ENCODE measurements around the gene KRTAP4-5. TPM values are rescaled to one million over a fixed set of nuclear protein-coding genes. Genes with fewer than 3 reads are reported as not detected.
"Not testable (repeated sequence)": the region's sequence is repeated elsewhere in the genome, so short reads cannot be mapped to it uniquely, and the experiment has no call there.

Gene KRTAP4-5
- polyA plus RNA-seq, 1 donor (not counting 4 experiments of a cell fraction or from before 2014, with no cell fraction given) = not detected

DNA sequence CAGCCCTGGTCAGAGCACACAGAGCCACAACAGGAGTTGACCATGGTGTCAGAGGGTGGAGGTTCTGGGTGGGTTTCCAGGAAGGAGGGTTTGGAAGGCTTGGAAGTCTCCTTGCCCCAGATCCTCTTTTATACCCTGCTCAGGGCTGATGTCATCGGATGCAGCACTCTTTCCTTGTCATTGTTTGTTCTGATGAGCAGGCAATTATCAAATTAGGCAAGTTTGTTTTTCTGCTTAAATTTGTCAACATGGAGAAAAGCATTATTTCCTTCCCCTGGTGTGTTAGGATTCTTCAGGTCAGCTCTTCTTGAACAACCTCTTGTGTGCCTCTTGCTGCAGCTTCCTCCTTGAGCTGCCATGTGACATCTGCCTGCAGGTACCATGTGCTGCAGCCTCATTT, 11.0 kb upstream of the KRTAP4-5 start, which contains the start of gene KRTAP4-4:
TSS of gene KRTAP4-4 (minus strand) at position 101 of the 400 bp plus-strand sequence. CDS start at position 44, 57 bp downstream.
- FAIRE-seq = no peak
- dilution Hi-C loops (cut with MboI; ENCODE audit: extremely low pct_ligation_motif_present, low sequenced_read_pairs) = no loop called here
- Histone ChIP-seq H3K4me1 (ENCODE audit: control insufficient read depth, extremely low read depth, insufficient read depth, low read length) (no peaks in the 10 kb centered on the region), H3K36me3 (ENCODE audit: control insufficient read depth in 2 of 2, extremely low read depth in 1 of 2, insufficient read depth in 2 of 2, low read length in 2 of 2) (no peaks in the 10 kb centered on the region), H3K4me2 (ENCODE audit: control insufficient read depth, extremely low read depth, insufficient read depth, low read depth, low read length) (no peak within 1 kb of the TSS), H3K27me3 (ENCODE audit: control insufficient read depth, extremely low read depth, insufficient read depth, low read length) (no peaks in the 10 kb centered on the region), H3K9me3 (ENCODE audit: control insufficient read depth, low read depth, low read length) (no peaks in the 10 kb centered on the region), H3K79me2 (ENCODE audit: control insufficient read depth, insufficient read depth, low read length) (no peaks in the 10 kb centered on the region), H4K20me1 (ENCODE audit: control insufficient read depth, extremely low read depth, insufficient read depth, low read length) (no peaks in the 10 kb centered on the region), H3K9me1 (ENCODE audit: control insufficient read depth, extremely low read depth, insufficient read depth, low read length) (no peaks in the 10 kb centered on the region), H2AFZ (ENCODE audit: control insufficient read depth, low read length) (no peak within 1 kb of the TSS), H3K27ac (ENCODE audit: control insufficient read depth, insufficient read depth, low read length) (no peak within 1 kb of the TSS), H3K4me3 (ENCODE audit: control insufficient read depth in 2 of 3, extremely low read depth in 1 of 3, insufficient read depth in 2 of 3, low read depth in 1 of 3, low read length in 3 of 3) (no peak within 1 kb of the TSS), H3K9ac (ENCODE audit: control insufficient read depth, extremely low read depth, insufficient read depth, low read length) (no peak within 1 kb of the TSS)
- no peak for DNase-seq (ENCODE audit: low read depth, low spot score)
- TF ChIP-seq EZH2 (IDR thresholded peaks at IDR 0.05; ENCODE audit: low read length) (no peak), CTCF (optimal IDR thresholded peaks at IDR 0.05 in 1 of 3, IDR thresholded peaks at IDR 0.05 in 1 of 3, conservative IDR thresholded peaks at IDR 0.05 in 1 of 3; ENCODE audit: extremely low read depth in 1 of 3, insufficient read depth in 2 of 3, low read length in 3 of 3) (no peak)

- H3K9me1 ChIP-seq (ENCODE audit: control insufficient read depth, extremely low read depth, insufficient read depth, low read length); H3K4me2 ChIP-seq (ENCODE audit: control insufficient read depth, extremely low read depth, insufficient read depth, low read depth, low read length); H3K36me3 ChIP-seq (ENCODE audit: control insufficient read depth in 2 of 2, extremely low read depth in 1 of 2, insufficient read depth in 2 of 2, low read length in 2 of 2); H3K79me2 ChIP-seq (ENCODE audit: control insufficient read depth, insufficient read depth, low read length); H3K27me3 ChIP-seq (ENCODE audit: control insufficient read depth, extremely low read depth, insufficient read depth, low read length); FAIRE-seq; H3K27ac ChIP-seq (ENCODE audit: control insufficient read depth, insufficient read depth, low read length); H2AFZ ChIP-seq (ENCODE audit: control insufficient read depth, low read length); H3K4me1 ChIP-seq (ENCODE audit: control insufficient read depth, extremely low read depth, insufficient read depth, low read length); H3K4me3 ChIP-seq (ENCODE audit: control insufficient read depth in 2 of 3, extremely low read depth in 1 of 3, insufficient read depth in 2 of 3, low read depth in 1 of 3, low read length in 3 of 3); H3K9me3 ChIP-seq (ENCODE audit: control insufficient read depth, low read depth, low read length); dilution Hi-C loops (cut with MboI; ENCODE audit: extremely low pct_ligation_motif_present, low sequenced_read_pairs); H3K9ac ChIP-seq (ENCODE audit: control insufficient read depth, extremely low read depth, insufficient read depth, low read length); DNase-seq (ENCODE audit: low read depth, low spot score); H4K20me1 ChIP-seq (ENCODE audit: control insufficient read depth, extremely low read depth, insufficient read depth, low read length): not testable (repeated sequence)
Measured at GRCh38 chr17:41160190-41160589, 10.6 kb upstream of the KRTAP4-5 start.

- Histone ChIP-seq H3K27ac (ENCODE audit: control insufficient read depth, insufficient read depth, low read length) (no peak overlapping the region), H3K4me2 (ENCODE audit: control insufficient read depth, extremely low read depth, insufficient read depth, low read depth, low read length) (no peak overlapping the region), H4K20me1 (ENCODE audit: control insufficient read depth, extremely low read depth, insufficient read depth, low read length) (no peaks in the 10 kb centered on the region), H3K9me3 (ENCODE audit: control insufficient read depth, low read depth, low read length) (no peaks in the 10 kb centered on the region), H3K27me3 (ENCODE audit: control insufficient read depth, extremely low read depth, insufficient read depth, low read length) (no peaks in the 10 kb centered on the region), H3K79me2 (ENCODE audit: control insufficient read depth, insufficient read depth, low read length) (no peaks in the 10 kb centered on the region), H3K36me3 (ENCODE audit: control insufficient read depth in 2 of 2, extremely low read depth in 1 of 2, insufficient read depth in 2 of 2, low read length in 2 of 2) (no peaks in the 10 kb centered on the region), H2AFZ (ENCODE audit: control insufficient read depth, low read length) (no peak overlapping the region), H3K9me1 (ENCODE audit: control insufficient read depth, extremely low read depth, insufficient read depth, low read length) (no peaks in the 10 kb centered on the region), H3K4me1 (ENCODE audit: control insufficient read depth, extremely low read depth, insufficient read depth, low read length) (no peaks in the 10 kb centered on the region), H3K9ac (ENCODE audit: control insufficient read depth, extremely low read depth, insufficient read depth, low read length) (no peak overlapping the region), H3K4me3 (ENCODE audit: control insufficient read depth in 2 of 3, extremely low read depth in 1 of 3, insufficient read depth in 2 of 3, low read depth in 1 of 3, low read length in 3 of 3) (no peak overlapping the region)
- dilution Hi-C loops (cut with MboI; ENCODE audit: extremely low pct_ligation_motif_present, low sequenced_read_pairs) = no loop called here
- DNase-seq (ENCODE audit: low read depth, low spot score) (no peak), FAIRE-seq (no peak)
- TF ChIP-seq CTCF (optimal IDR thresholded peaks at IDR 0.05 in 1 of 3, IDR thresholded peaks at IDR 0.05 in 1 of 3, conservative IDR thresholded peaks at IDR 0.05 in 1 of 3; ENCODE audit: extremely low read depth in 1 of 3, insufficient read depth in 2 of 3, low read length in 3 of 3) = no peak
- TF ChIP-seq EZH2 (IDR thresholded peaks at IDR 0.05; ENCODE audit: low read length) = no peak
Measured at GRCh38 chr17:41153856-41154255, 4.2 kb upstream of the KRTAP4-5 start.
